Fibroblast of lung (primary cell): ENCODE results near the gene ACAD10. TPM values are rescaled to one million over a fixed set of nuclear protein-coding genes. Genes with fewer than 3 reads are reported as not detected.

ENCODE experiments used
- DNase-seq, 2 donors: peaks; one replicate each; pipeline versions ENCODE4 v3.0.0 to v3.0.0-alpha.2; 2010; ENCODE audit warnings: low read depth in 2 of 2
- H2AFZ ChIP-seq: 2 replicates; pipeline ENCODE4 v1.5.1; 2012; ENCODE audit warnings: low read length, control low read depth, inconsistent platforms
- H3K27ac ChIP-seq: 2 replicates; pipeline ENCODE4 v1.5.1; 2011; ENCODE audit warnings: low read length, control low read depth; ENCODE audit not compliant: insufficient read depth
- H3K27me3 ChIP-seq: 2 replicates; pipeline ENCODE4 v1.5.1; 2011; ENCODE audit warnings: mild to moderate bottlenecking, low read length; ENCODE audit not compliant: control insufficient read depth, insufficient read depth
- H3K36me3 ChIP-seq: 2 replicates; pipeline ENCODE4 v1.5.1; 2011; ENCODE audit warnings: low read length; ENCODE audit not compliant: control insufficient read depth, insufficient read depth
- H3K4me1 ChIP-seq: 2 replicates; pipeline ENCODE4 v1.5.1; 2011; ENCODE audit warnings: low read length; ENCODE audit not compliant: control insufficient read depth, insufficient read depth; ENCODE audit errors: extremely low read depth
- H3K4me2 ChIP-seq: 2 replicates; pipeline ENCODE4 v1.5.1; 2011; ENCODE audit warnings: low read length, control low read depth; ENCODE audit not compliant: insufficient read depth; ENCODE audit errors: extremely low read depth
- H3K4me3 ChIP-seq, 4 experiments: fragments of 200-600 bp in 1 of 4; sonication (generic) in 1 of 4; replicated peaks in 1 of 4; 2 replicates each; pipeline ENCODE4 v1.5.1; 2011 to 2016; ENCODE audit warnings: low read length in 4 of 4, low read depth in 3 of 4, mild to moderate bottlenecking in 3 of 4, control low read depth in 2 of 4, inconsistent platforms in 1 of 4, mixed read lengths in 1 of 4; ENCODE audit not compliant: insufficient read depth in 1 of 4; ENCODE audit errors: control extremely low read depth in 1 of 4
- H3K79me2 ChIP-seq: 2 replicates; pipeline ENCODE4 v1.5.1; 2012; ENCODE audit warnings: mild to moderate bottlenecking, low read length, inconsistent platforms; ENCODE audit not compliant: control insufficient read depth, insufficient read depth
- H3K9ac ChIP-seq: 2 replicates; pipeline ENCODE4 v1.5.1; 2011; ENCODE audit warnings: mild to moderate bottlenecking, low read length, control low read depth; ENCODE audit not compliant: insufficient read depth
- H3K9me3 ChIP-seq: 2 replicates; pipeline ENCODE4 v1.5.1; 2012; ENCODE audit warnings: low read depth, low read length; ENCODE audit not compliant: control insufficient read depth, insufficient read depth
- H4K20me1 ChIP-seq: 2 replicates; pipeline ENCODE4 v1.5.1; 2011; ENCODE audit warnings: low read length; ENCODE audit not compliant: control insufficient read depth, insufficient read depth; ENCODE audit errors: extremely low read depth
- EZH2 ChIP-seq: IDR thresholded peaks from 2 replicates; pipeline ENCODE4 v1.5.1; 2012; ENCODE audit warnings: low read length, control low read depth, mild to moderate bottlenecking; ENCODE audit errors: missing control alignments
- polyA plus RNA-seq, 2 donors: library from polyadenylated mRNA; depleted of rRNA in 1 of 2; stranded (reverse) in 1 of 2; unstranded in 1 of 2; fragments of >200 nt; gene quantifications; 2 replicates each; pipeline ENCODE4 v1.2.1, GENCODE V29; 2011 to 2012; ENCODE audit warnings: missing spikeins in 1 of 2
- total RNA-seq: library from RNA; depleted of rRNA; stranded (reverse); fragments of >200 nt; gene quantifications from 2 replicates; pipeline ENCODE4 v1.2.1, GENCODE V29; 2014
- TF ChIP-seq, protein P1 (sequence below), 2 donors: IDR thresholded peaks in 1 of 2; conservative IDR thresholded peaks in 1 of 2; 1 replicate in 1 of 2; 2 replicates in 1 of 2; pipeline ENCODE4 v1.5.1; 2011 to 2012; ENCODE audit warnings: low read length in 2 of 2, control low read depth in 1 of 2, inconsistent platforms in 1 of 2, low read depth in 1 of 2, mild to moderate bottlenecking in 1 of 2

Gene ACAD10
- total and polyA plus RNA-seq, 2 donors (not counting 1 experiment from before 2014, with no cell fraction given) = 11.2 to 19.8 TPM

DNA sequence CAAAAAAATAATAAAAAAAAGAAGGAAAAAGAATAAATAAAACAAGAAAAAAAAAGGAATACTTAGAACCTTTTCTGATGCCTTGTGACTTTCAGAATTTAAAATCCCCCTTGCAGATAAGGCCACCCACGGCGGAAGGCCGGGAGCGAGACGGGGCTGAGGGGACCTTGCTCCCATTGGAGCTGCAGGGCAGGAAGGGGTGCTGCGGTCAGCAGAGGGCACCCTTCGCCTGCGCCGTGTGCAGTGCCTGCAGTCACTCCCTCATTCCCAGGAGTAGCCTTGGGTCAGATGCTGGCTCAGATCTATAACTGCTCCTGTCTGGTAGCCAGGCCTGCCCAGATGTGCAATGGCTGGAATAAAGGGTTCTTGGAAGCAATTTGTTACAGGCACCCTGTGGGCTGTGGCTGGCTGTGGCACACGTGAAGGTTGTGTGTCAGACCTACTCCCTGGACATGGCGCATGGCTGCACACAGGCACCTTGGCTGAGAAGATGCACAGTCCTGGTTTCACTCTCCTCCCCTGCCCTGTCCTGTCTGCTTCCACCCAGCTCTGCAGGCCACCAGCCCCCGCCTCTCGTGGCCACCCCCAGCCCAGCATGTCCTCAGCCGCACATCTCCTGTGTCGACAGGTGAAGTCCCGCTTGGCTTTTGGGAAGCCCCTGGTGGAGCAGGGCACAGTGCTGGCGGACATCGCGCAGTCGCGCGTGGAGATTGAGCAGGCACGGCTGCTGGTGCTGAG lies 67.5 kb downstream of the ACAD10 start:
- Histone ChIP-seq H3K36me3 (peaks cover 2% of the 10 kb centered on the region), H2AFZ (no peak overlapping the region), H3K27me3 (no peaks in the 10 kb centered on the region), H3K79me2 (no peaks in the 10 kb centered on the region), H3K4me2 (no peak overlapping the region), H3K27ac (no peak overlapping the region), H3K9ac (no peak overlapping the region), H3K4me3 (no peak overlapping the region), H4K20me1 (no peaks in the 10 kb centered on the region), H3K9me3 (no peaks in the 10 kb centered on the region), H3K4me1 (peaks cover 3% of the 10 kb centered on the region)
- DNase-seq = peak; percentile 33 to 76
- TF ChIP-seq EZH2 = no peak
- TF ChIP-seq, protein P1, sequence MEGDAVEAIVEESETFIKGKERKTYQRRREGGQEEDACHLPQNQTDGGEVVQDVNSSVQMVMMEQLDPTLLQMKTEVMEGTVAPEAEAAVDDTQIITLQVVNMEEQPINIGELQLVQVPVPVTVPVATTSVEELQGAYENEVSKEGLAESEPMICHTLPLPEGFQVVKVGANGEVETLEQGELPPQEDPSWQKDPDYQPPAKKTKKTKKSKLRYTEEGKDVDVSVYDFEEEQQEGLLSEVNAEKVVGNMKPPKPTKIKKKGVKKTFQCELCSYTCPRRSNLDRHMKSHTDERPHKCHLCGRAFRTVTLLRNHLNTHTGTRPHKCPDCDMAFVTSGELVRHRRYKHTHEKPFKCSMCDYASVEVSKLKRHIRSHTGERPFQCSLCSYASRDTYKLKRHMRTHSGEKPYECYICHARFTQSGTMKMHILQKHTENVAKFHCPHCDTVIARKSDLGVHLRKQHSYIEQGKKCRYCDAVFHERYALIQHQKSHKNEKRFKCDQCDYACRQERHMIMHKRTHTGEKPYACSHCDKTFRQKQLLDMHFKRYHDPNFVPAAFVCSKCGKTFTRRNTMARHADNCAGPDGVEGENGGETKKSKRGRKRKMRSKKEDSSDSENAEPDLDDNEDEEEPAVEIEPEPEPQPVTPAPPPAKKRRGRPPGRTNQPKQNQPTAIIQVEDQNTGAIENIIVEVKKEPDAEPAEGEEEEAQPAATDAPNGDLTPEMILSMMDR (conservative IDR thresholded peaks at IDR 0.05 in 1 of 2, IDR thresholded peaks at IDR 0.05 in 1 of 2; ENCODE audit: low read depth in 1 of 2, low read length in 2 of 2) = peak; percentile 79 to 82

DNA sequence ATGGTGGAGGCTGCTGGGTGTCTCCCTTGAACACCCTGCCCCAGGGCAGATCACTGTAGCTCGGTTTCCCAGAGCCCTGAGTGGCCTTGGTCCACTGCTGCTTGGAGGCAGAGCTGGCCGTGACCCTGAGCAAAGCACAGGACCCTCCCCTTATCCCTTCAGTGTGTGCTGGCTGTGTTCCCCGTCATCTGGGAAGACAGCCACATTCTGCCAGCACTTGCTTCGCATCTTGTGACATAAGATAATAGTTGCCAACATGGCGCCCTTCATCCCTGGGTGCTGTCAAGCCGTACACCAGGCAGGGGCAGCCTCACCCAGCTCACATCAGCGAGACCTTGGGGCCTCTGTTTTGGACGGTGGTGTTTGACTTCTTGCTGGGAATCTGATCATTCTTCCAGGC lies 68.8 kb downstream of the ACAD10 start:
- DNase-seq = no peak
- Histone ChIP-seq H3K4me1 (peaks cover 3% of the 10 kb centered on the region), H4K20me1 (no peaks in the 10 kb centered on the region), H3K9me3 (no peaks in the 10 kb centered on the region), H2AFZ (no peak overlapping the region), H3K36me3 (peaks cover 2% of the 10 kb centered on the region), H3K27me3 (no peaks in the 10 kb centered on the region), H3K79me2 (no peaks in the 10 kb centered on the region), H3K4me3 (no peak overlapping the region), H3K9ac (no peak overlapping the region), H3K27ac (no peak overlapping the region), H3K4me2 (no peak overlapping the region)
- no peak for TF ChIP-seq EZH2
- TF ChIP-seq, protein P1 (conservative IDR thresholded peaks at IDR 0.05 in 1 of 2, IDR thresholded peaks at IDR 0.05 in 1 of 2; ENCODE audit: low read depth in 1 of 2, low read length in 2 of 2) = no peak

- Histone ChIP-seq H4K20me1 (no peaks in the 10 kb centered on the region), H3K27ac (no peak overlapping the region), H2AFZ (no peak overlapping the region), H3K79me2 (no peaks in the 10 kb centered on the region), H3K27me3 (no peaks in the 10 kb centered on the region), H3K9me3 (no peaks in the 10 kb centered on the region), H3K4me3 (no peak overlapping the region), H3K4me1 (peaks cover 3% of the 10 kb centered on the region), H3K9ac (no peak overlapping the region), H3K4me2 (no peak overlapping the region), H3K36me3 (peaks cover 2% of the 10 kb centered on the region)
- no peak for DNase-seq
- TF ChIP-seq, protein P1 (conservative IDR thresholded peaks at IDR 0.05 in 1 of 2, IDR thresholded peaks at IDR 0.05 in 1 of 2; ENCODE audit: low read depth in 1 of 2, low read length in 2 of 2) = no peak
- TF ChIP-seq EZH2 = no peak
Measured at GRCh38 chr12:111756196-111756595, 70.3 kb downstream of the ACAD10 start.
